RWPE2 (cell line): ENCODE results near the gene ITPK1.
A peak's percentile ranks its signal among the peaks of the same experiment; 100 is the strongest.

Experiments used
- ATAC-seq: fragments of 200-7000 bp; cut with Tn5 transposase; 3 replicates; pipeline ENCODE4 v1.9.1; 2021; ENCODE audit warnings: low read depth
- DNase-seq: peaks from one replicate; pipeline ENCODE4 v3.0.0-alpha.2; 2020; ENCODE audit warnings: low spot score
- H3K27ac ChIP-seq: fragments of 450-650 bp; 2 replicates; pipeline ENCODE4 v1.5.1; 2017; ENCODE audit warnings: mild to moderate bottlenecking; ENCODE audit not compliant: poor library complexity, severe bottlenecking
- H3K27me3 ChIP-seq: fragments of 250-450 bp; sonication (Bioruptor Pico); 2 replicates; pipeline ENCODE4 v1.5.1; 2021; ENCODE audit warnings: mild to moderate bottlenecking, moderate library complexity; ENCODE audit not compliant: insufficient read depth, poor library complexity, severe bottlenecking
- H3K36me3 ChIP-seq: fragments of 250-450 bp; sonication (Bioruptor Pico); 2 replicates; pipeline ENCODE4 v1.5.1; 2020; ENCODE audit warnings: low read depth, mild to moderate bottlenecking, moderate library complexity
- H3K4me1 ChIP-seq: fragments of 250-450 bp; sonication (Bioruptor Pico); 2 replicates; pipeline ENCODE4 v1.5.1; 2021; ENCODE audit warnings: mild to moderate bottlenecking, moderate library complexity; ENCODE audit not compliant: insufficient read depth, poor library complexity, severe bottlenecking
- H3K4me3 ChIP-seq: fragments of 250-450 bp; sonication (Bioruptor Pico); 2 replicates; pipeline ENCODE4 v1.5.1; 2021; ENCODE audit warnings: mild to moderate bottlenecking, moderate library complexity; ENCODE audit not compliant: severe bottlenecking
- H3K9me3 ChIP-seq: fragments of 250-450 bp; sonication (Bioruptor Pico); 2 replicates; pipeline ENCODE4 v1.5.1; 2021; ENCODE audit warnings: mild to moderate bottlenecking, moderate library complexity; ENCODE audit not compliant: severe bottlenecking
- TF ChIP-seq, protein P1 (sequence below): fragments of 450-650 bp; IDR thresholded peaks from one replicate; pipeline ENCODE4 v1.5.1; 2017; ENCODE audit warnings: mild to moderate bottlenecking, moderate library complexity; ENCODE audit not compliant: poor library complexity, severe bottlenecking

Gene ITPK1

DNA sequence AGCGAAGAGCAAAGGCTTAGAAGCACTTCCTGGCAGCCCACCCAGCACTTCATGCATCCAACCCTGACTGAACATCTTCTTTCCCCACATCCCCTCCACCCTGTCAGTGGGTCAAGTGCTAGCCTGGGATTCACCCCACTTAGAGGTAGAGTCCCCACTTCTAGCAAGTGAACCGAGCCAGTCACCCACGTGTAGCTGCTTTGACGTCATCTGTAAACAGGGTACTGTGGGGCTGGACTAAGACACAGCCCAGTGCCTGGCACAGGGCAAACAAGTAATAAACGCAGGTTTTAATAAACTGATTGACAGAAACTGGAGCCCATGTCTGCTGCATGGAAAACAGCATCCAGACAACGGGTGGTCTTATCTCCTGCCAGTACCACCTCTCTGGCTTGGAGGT is 61.7 kb downstream of the ITPK1 start:
- no peak for ATAC-seq
- no peak for DNase-seq
- Histone ChIP-seq H3K36me3 (peaks cover 11% of the 10 kb centered on the region; the same call in 1 of the 2 replicates), H3K27ac (no peak overlapping the region), H3K27me3 (no peaks in the 10 kb centered on the region), H3K4me3 (no peak overlapping the region), H3K4me1 (peaks cover 22% of the 10 kb centered on the region), H3K9me3 (no peaks in the 10 kb centered on the region)
- TF ChIP-seq, protein P1, sequence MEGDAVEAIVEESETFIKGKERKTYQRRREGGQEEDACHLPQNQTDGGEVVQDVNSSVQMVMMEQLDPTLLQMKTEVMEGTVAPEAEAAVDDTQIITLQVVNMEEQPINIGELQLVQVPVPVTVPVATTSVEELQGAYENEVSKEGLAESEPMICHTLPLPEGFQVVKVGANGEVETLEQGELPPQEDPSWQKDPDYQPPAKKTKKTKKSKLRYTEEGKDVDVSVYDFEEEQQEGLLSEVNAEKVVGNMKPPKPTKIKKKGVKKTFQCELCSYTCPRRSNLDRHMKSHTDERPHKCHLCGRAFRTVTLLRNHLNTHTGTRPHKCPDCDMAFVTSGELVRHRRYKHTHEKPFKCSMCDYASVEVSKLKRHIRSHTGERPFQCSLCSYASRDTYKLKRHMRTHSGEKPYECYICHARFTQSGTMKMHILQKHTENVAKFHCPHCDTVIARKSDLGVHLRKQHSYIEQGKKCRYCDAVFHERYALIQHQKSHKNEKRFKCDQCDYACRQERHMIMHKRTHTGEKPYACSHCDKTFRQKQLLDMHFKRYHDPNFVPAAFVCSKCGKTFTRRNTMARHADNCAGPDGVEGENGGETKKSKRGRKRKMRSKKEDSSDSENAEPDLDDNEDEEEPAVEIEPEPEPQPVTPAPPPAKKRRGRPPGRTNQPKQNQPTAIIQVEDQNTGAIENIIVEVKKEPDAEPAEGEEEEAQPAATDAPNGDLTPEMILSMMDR, result no peak

DNA sequence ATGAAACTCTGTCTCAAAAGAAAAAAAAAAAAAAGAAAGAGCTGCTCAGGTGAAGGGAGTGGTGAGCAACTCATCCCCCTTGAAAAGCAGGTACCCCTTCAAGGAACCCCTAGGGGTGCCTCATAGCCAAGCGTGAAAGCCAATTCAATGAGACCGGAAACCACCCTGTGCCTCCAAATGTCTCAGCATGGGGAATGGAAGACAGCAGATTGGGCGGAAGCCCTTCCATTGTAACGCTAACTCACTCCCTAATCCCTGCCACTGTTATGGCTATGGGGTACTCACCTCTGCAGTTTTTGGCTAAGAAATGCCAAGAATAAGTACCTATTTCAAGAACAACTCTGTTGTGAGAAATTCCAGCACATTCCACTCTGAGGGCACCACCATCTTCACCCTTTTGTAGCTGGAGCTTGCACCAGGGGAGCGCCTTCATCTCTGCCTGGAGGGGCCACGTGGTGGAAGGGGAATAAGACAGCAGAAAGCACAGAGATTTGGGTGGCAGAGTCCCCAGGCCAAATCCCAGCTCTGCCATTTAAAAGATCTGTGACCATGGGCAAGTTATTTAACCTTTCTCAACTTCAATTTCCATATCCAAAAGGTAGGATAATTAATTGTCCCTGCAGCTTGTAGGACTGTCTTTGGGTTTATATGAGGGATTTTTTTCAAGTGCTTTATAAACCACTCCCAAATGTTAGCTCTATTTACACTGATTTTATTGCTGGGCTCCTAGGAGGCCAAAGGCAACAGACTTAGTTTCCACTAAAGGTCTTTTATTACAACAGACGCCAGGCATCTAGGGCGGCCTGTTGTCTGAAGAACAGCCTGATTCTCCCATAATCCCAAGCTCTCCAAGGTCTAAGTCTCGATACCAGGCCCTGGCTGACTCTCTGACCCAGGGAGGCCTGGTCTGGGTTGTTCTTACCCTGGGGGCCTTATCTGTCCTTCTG is 63.9 kb downstream of the ITPK1 start:
- no peak for ATAC-seq
- H3K36me3 ChIP-seq, result peaks cover 24% of the 10 kb centered on the region
- no peak overlapping the region for H3K4me3 ChIP-seq
- H3K4me1 ChIP-seq, result peaks cover 38% of the 10 kb centered on the region
- TF ChIP-seq, protein P1, result no peak
- H3K27ac ChIP-seq, result peak overlapping the region; percentile 99
- DNase-seq, result no peak
- no peaks in the 10 kb centered on the region for H3K9me3 ChIP-seq
- H3K27me3 ChIP-seq, result no peaks in the 10 kb centered on the region

DNA sequence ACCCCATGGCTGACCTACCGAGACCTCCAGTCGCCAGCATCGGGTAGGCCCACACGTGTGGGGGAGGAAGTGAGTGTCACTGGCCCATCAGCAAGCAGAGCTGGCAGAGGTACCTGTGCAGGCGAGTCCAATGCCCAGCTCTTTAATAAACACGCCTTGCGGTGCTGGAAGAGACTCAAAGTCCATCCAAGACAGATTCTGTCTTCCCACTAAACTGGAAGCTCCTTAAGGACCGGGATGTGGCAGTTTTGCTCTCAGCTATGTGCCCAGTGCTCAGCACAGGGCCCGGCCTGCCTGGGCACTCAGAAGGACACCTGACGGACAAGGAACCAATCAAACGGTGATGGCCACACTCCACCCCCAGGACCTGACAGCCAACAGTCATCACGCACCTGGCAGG is 65.0 kb downstream of the ITPK1 start:
- H3K9me3 ChIP-seq, result no peaks in the 10 kb centered on the region
- H3K27ac ChIP-seq, result peak overlapping the region; percentile 99
- H3K4me1 ChIP-seq, result peaks cover 43% of the 10 kb centered on the region
- no peaks in the 10 kb centered on the region for H3K27me3 ChIP-seq
- DNase-seq (no peak), ATAC-seq (no peak)
- H3K4me3 ChIP-seq, result no peak overlapping the region
- TF ChIP-seq, protein P1, result no peak
- H3K36me3 ChIP-seq, result peaks cover 17% of the 10 kb centered on the region

DNA sequence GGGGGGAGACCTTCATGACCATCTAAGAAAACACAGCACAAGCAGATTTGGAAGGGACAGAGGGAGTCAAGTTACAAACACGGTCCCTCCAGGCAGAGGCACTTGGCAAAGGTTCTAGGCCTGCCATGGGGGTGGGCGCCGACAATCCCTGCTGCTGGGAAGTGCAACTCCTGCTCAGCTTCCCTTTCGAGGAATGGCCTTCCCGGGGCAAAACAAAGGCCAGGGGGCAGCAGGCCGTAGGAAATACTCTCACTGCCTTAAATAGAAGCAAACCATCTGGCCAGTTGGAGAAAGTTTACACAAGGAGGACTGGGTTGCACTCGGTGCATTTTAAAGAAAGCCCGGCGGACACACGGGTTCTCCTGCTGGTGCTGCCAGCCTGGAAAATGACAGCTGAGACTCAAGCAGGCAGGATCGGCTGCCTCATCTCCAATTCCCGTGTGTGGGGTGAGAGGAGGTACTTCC is 65.8 kb downstream of the ITPK1 start:
- Histone ChIP-seq H3K27ac (peak overlapping the region; percentile 99), H3K4me3 (no peak overlapping the region), H3K36me3 (peaks cover 17% of the 10 kb centered on the region), H3K9me3 (no peaks in the 10 kb centered on the region), H3K27me3 (no peaks in the 10 kb centered on the region), H3K4me1 (peaks cover 52% of the 10 kb centered on the region)
- TF ChIP-seq, protein P1, result no peak
- no peak for DNase-seq
- ATAC-seq, result 0 out of 3 replicates have a peak, but pooled peaks have one; percentile 2

DNA sequence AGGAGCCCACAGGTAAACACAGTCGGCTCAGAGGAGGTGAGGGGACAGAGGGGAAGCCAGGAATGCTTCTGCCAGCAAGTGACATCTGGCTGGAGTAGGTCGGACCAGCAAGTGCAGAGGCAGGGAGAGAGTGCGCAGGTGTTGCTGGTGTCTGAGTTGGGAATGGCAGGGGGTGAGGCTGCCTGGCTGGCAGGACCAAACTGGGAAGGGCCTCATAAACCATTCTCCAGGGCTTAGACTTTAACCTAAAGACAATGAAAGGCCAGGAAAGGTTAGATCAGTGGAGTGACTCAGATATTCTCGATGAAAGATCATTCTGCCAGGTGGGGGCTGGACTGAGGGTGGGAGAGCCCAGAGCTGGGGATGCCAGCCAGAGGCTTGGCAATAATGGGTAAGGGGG is 66.4 kb downstream of the ITPK1 start:
- H3K4me3 ChIP-seq, result no peak overlapping the region
- H3K36me3 ChIP-seq, result peaks cover 17% of the 10 kb centered on the region
- H3K27ac ChIP-seq, result peak overlapping the region; percentile 99
- peaks cover 58% of the 10 kb centered on the region for H3K4me1 ChIP-seq
- ATAC-seq (peak; percentile 66), DNase-seq (no peak)
- no peaks in the 10 kb centered on the region for H3K9me3 ChIP-seq
- no peaks in the 10 kb centered on the region for H3K27me3 ChIP-seq
- TF ChIP-seq, protein P1, result no peak
